Left ventricle myocardium inferior (tissue), 1 donor: ENCODE measurements around the gene PLPP4. TPM values are rescaled to one million over a fixed set of nuclear protein-coding genes. Genes with fewer than 3 reads are reported as not detected.

Source experiments
- DNase-seq: peaks from one replicate; pipeline ENCODE4 v3.0.0-alpha.2; 2020
- H3K27ac ChIP-seq: fragments of 200-600 bp; replicated peaks from 2 replicates; pipeline ENCODE4 v1.8.0; 2021
- H3K27me3 ChIP-seq: fragments of 200-600 bp; 2 replicates; pipeline ENCODE4 v1.8.0; 2021; ENCODE audit warnings: low read depth
- H3K36me3 ChIP-seq: fragments of 200-600 bp; 2 replicates; pipeline ENCODE4 v1.8.0; 2021
- H3K4me1 ChIP-seq: fragments of 200-600 bp; 2 replicates; pipeline ENCODE4 v1.8.0; 2021
- H3K4me3 ChIP-seq: fragments of 200-600 bp; 2 replicates; pipeline ENCODE4 v1.8.0; 2021; ENCODE audit warnings: mild to moderate bottlenecking, moderate library complexity
- H3K9me3 ChIP-seq: fragments of 200-600 bp; replicated peaks from 2 replicates; pipeline ENCODE4 v1.8.0; 2021
- intact Hi-C: fragments of 100-400 bp; cut with micrococcal nuclease; formaldehyde crosslinking; loops from one replicate; pipeline ENCODE4 v1.11.0; 2022
- total RNA-seq: library from RNA; stranded (reverse); fragmentation: NEBNext Ultra II Directional; extraction: Animal tissue kit (Norgen Biotek cat#: 25700); gene quantifications from one replicate; pipeline ENCODE4 v1.2.1, GENCODE V29; 2021
- TF ChIP-seq, protein P1 (sequence below): fragments of 200-600 bp; IDR thresholded peaks from 2 replicates; pipeline ENCODE4 v1.8.0; 2021; ENCODE audit warnings: antibody characterized with exemption, mild to moderate bottlenecking, borderline replicate concordance
- donor health status: DM: no; HTN: yes; CAD: no; lungs with severe emphysema.

The PLPP4 gene
- total RNA-seq, 1 donor from 2014 or later: not detected

DNA sequence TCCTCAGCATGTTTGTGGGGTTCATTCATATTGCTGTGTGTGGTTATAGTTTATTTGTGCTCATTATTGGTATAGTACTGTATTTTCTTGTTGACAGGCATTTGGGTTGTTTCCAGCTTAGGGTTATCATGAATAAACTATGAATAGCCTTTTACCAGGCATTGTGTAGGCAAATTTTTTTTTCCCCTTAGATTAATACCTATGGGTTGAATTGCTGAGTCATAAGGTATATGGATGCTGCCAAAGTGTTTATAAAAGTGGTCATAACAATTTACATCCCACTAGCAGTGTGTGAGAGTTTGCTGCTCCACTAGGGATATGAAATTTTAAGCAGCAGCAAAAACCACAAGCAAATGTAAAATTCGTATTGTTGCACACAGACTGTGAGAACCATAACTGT is 175.0 kb downstream of the PLPP4 start:
- TF ChIP-seq, protein P1, sequence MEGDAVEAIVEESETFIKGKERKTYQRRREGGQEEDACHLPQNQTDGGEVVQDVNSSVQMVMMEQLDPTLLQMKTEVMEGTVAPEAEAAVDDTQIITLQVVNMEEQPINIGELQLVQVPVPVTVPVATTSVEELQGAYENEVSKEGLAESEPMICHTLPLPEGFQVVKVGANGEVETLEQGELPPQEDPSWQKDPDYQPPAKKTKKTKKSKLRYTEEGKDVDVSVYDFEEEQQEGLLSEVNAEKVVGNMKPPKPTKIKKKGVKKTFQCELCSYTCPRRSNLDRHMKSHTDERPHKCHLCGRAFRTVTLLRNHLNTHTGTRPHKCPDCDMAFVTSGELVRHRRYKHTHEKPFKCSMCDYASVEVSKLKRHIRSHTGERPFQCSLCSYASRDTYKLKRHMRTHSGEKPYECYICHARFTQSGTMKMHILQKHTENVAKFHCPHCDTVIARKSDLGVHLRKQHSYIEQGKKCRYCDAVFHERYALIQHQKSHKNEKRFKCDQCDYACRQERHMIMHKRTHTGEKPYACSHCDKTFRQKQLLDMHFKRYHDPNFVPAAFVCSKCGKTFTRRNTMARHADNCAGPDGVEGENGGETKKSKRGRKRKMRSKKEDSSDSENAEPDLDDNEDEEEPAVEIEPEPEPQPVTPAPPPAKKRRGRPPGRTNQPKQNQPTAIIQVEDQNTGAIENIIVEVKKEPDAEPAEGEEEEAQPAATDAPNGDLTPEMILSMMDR: no peak
- Histone ChIP-seq H3K27ac (no peak overlapping the region), H3K27me3 (peaks cover 8% of the 10 kb centered on the region), H3K4me1 (no peaks in the 10 kb centered on the region), H3K36me3 (no peaks in the 10 kb centered on the region), H3K9me3 (peaks cover 19% of the 10 kb centered on the region), H3K4me3 (no peak overlapping the region)
- no peak for DNase-seq
- intact Hi-C loops: no loop called here

DNA sequence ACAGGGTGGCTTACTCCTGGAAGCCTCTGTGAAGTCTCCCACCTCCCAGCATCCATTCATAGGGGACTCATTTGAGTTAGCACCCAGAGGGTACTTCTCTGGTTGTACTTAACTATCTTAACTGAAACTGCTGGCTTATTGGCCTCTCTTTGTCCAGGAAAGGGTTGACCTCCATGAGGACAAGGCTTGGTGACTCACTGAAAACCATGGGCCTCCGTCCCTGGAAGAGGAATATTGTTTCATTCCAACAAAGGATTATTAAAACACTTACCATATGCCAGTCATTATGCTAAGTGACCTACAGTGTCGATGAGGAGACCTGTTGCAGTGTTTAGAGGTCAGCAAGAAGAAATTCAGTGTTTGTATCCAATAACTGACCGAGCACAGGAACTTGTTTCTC is 175.9 kb downstream of the PLPP4 start:
- intact Hi-C loops: no loop called here

DNA sequence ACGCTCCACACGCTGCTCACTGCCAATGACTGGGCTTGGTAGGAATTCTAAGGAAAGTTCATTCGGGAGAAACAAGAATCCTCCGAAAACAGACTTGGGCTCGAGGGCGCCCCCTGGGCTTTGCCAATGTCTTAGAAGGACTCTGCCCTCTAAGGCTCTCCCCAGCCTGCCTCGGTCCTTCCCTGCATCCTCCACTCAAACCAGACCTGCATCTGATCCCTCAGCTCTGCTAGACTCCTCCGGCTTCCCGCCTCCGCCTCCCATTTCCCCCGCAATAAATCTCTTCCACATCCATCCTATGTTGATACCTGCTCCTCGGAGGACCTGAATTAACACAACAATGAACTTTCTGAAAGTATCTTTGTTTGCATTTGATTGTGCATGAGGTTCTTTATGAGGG is 177.6 kb downstream of the PLPP4 start:
- Histone ChIP-seq H3K27ac (no peak overlapping the region), H3K9me3 (peaks cover 11% of the 10 kb centered on the region), H3K27me3 (no peaks in the 10 kb centered on the region), H3K4me3 (no peak overlapping the region), H3K4me1 (no peaks in the 10 kb centered on the region), H3K36me3 (no peaks in the 10 kb centered on the region)
- TF ChIP-seq, protein P1: no peak
- DNase-seq: no peak
- intact Hi-C loops: no loop called here

More for the DNA sequence above, 175.9 kb downstream of the PLPP4 start:
- Histone ChIP-seq H3K27ac (no peak overlapping the region), H3K4me3 (no peak overlapping the region), H3K36me3 (no peaks in the 10 kb centered on the region), H3K9me3 (peaks cover 19% of the 10 kb centered on the region), H3K27me3 (peaks cover 6% of the 10 kb centered on the region), H3K4me1 (no peaks in the 10 kb centered on the region)
- TF ChIP-seq, protein P1: no peak
- DNase-seq: no peak
